BE2C (cell line): Measurements from ENCODE around the gene TMIGD2.

Source experiments
- DNase-seq: peaks from one replicate; pipeline ENCODE4 v3.0.0-alpha.2; 2020
- H3K27me3 ChIP-seq: fragments of 250-450 bp; sonication (Bioruptor Pico); 2 replicates; pipeline ENCODE4 v1.5.1; 2020; ENCODE audit warnings: mild to moderate bottlenecking
- H3K36me3 ChIP-seq: fragments of 250-450 bp; sonication (Bioruptor Pico); 2 replicates; pipeline ENCODE4 v1.5.1; 2020; ENCODE audit warnings: mild to moderate bottlenecking
- H3K4me1 ChIP-seq: fragments of 250-450 bp; sonication (Bioruptor Pico); 2 replicates; pipeline ENCODE4 v1.5.1; 2020
- H3K4me3 ChIP-seq: 2 replicates; pipeline ENCODE4 v1.5.1; 2011; ENCODE audit warnings: low read depth, low read length
- H3K9me3 ChIP-seq: fragments of 250-450 bp; sonication (Bioruptor Pico); 2 replicates; pipeline ENCODE4 v1.5.1; 2020
- CTCF ChIP-seq: IDR thresholded peaks from 2 replicates; pipeline ENCODE4 v1.5.1; 2012; ENCODE audit warnings: mild to moderate bottlenecking, low read depth, low read length

The TMIGD2 gene

GRCh38 chr19:4322942-4323665 lies 20.9 kb upstream of the TMIGD2 start:
- no peak for TF ChIP-seq CTCF
- Histone ChIP-seq H3K36me3 (peaks cover 1% of the 10 kb centered on the region), H3K27me3 (no peaks in the 10 kb centered on the region), H3K4me1 (peaks cover 2% of the 10 kb centered on the region), H3K9me3 (no peaks in the 10 kb centered on the region), H3K4me3 (no peak overlapping the region)
- no peak for DNase-seq

GRCh38 chr19:4320419-4320818 lies 18.2 kb upstream of the TMIGD2 start:
- no peak for TF ChIP-seq CTCF
- Histone ChIP-seq H3K9me3 (no peaks in the 10 kb centered on the region), H3K4me1 (no peaks in the 10 kb centered on the region), H3K4me3 (no peak overlapping the region), H3K36me3 (peaks cover 16% of the 10 kb centered on the region), H3K27me3 (no peaks in the 10 kb centered on the region)
- no peak for DNase-seq

- peaks cover 22% of the 10 kb centered on the region for H3K36me3 ChIP-seq
Measured at GRCh38 chr19:4319067-4319718, 17.0 kb upstream of the TMIGD2 start.

GRCh38 chr19:4318460-4318859 lies 16.3 kb upstream of the TMIGD2 start:
- no peak for DNase-seq
- no peaks in the 10 kb centered on the region for H3K27me3 ChIP-seq
- H3K36me3 ChIP-seq = peaks cover 22% of the 10 kb centered on the region
- no peaks in the 10 kb centered on the region for H3K9me3 ChIP-seq
- no peak overlapping the region for H3K4me3 ChIP-seq
- H3K4me1 ChIP-seq = no peaks in the 10 kb centered on the region
- no peak for TF ChIP-seq CTCF

More at GRCh38 chr19:4319067-4319718, 17.0 kb upstream of the TMIGD2 start:
- H3K9me3 ChIP-seq = no peaks in the 10 kb centered on the region
- no peaks in the 10 kb centered on the region for H3K4me1 ChIP-seq
- DNase-seq = no peak
- TF ChIP-seq CTCF = no peak
- no peak overlapping the region for H3K4me3 ChIP-seq
- no peaks in the 10 kb centered on the region for H3K27me3 ChIP-seq

GRCh38 chr19:4316956-4317355 lies 14.8 kb upstream of the TMIGD2 start:
- H3K4me1 ChIP-seq = no peaks in the 10 kb centered on the region
- no peaks in the 10 kb centered on the region for H3K9me3 ChIP-seq
- H3K4me3 ChIP-seq = no peak overlapping the region
- peaks cover 26% of the 10 kb centered on the region for H3K36me3 ChIP-seq
- no peak for DNase-seq
- no peaks in the 10 kb centered on the region for H3K27me3 ChIP-seq
- TF ChIP-seq CTCF = no peak

GRCh38 chr19:4313847-4314490 lies 11.8 kb upstream of the TMIGD2 start:
- H3K9me3 ChIP-seq = no peaks in the 10 kb centered on the region
- no peak for DNase-seq
- H3K27me3 ChIP-seq = no peaks in the 10 kb centered on the region
- no peaks in the 10 kb centered on the region for H3K4me1 ChIP-seq
- no peak overlapping the region for H3K4me3 ChIP-seq
- TF ChIP-seq CTCF = no peak
- H3K36me3 ChIP-seq = peaks cover 51% of the 10 kb centered on the region
